IPS DF 4.7 (cell line): Measurements from ENCODE around the gene KCNK6.
"Not testable (repeated sequence)": the region's sequence is repeated elsewhere in the genome, so short reads cannot be mapped to it uniquely, and the experiment has no call there.

Experiments
- DNase-seq: peaks from one replicate; pipeline ENCODE4 v3.0.0-alpha.2; 2013; ENCODE audit warnings: low spot score; ENCODE audit errors: extremely low read depth

KCNK6 gene

DNA sequence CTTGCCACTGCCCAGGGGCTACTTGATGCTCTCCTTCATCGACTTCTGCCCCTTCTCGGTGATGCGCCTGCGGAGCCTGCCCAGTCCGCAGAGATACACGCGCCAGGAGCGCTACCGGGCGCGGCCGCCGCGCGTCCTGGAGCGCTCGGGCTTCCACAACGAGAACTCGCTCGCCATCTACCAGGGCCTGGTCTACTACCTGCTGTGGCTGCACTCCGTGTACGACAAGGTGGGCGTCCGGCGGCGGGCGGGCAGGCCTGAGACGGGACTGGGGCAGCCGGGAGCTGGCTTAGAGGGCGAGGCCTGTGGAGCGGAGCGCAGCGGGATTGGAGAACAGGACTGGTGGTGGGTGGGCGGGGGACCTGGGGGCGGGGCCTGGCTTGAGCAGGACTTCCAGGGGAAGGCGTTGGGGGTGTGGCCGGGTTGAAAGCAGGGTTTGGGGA, 42.0 kb downstream of the KCNK6 start:
- no peak for DNase-seq

DNA sequence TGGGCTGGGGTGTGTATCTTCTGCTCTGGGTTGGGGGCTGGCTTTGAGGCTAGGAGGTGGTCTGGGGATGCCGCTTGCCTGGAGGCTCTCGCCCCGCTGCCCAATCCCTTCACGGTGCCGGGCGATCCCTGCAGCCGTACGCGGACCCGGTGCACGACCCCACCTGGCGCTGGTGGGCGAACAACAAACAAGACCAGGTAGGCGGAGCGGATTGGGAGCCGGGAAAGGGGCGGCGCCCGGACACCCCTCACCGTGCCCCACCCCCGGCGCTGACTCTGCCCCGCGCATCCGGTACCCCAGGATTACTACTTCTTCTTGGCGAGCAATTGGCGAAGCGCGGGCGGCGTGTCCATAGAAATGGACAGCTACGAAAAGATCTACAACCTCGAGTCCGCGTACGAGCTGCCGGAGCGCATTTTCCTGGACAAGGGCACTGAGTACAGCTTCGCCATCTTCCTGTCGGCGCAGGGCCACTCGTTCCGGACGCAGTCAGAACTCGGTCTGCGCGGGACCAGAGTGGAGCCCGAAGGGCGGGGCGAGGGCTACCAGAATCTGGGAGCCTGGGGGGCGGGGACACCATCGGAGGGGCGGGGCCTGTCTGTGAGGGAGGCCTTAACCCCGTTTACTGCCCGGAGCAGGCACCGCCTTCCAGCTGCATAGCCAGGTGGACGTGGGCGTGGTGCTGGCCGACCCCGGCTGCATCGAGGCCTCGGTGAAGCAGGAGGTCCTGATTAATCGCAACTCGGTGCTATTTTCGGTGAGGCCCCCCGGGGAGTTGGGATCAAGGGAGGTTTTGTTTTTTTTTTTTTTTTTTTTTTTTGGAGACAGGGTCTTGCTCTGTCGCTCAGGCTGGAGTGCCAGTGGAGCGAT, 42.7 kb downstream of the KCNK6 start:
- peak; percentile 44 for DNase-seq

DNA sequence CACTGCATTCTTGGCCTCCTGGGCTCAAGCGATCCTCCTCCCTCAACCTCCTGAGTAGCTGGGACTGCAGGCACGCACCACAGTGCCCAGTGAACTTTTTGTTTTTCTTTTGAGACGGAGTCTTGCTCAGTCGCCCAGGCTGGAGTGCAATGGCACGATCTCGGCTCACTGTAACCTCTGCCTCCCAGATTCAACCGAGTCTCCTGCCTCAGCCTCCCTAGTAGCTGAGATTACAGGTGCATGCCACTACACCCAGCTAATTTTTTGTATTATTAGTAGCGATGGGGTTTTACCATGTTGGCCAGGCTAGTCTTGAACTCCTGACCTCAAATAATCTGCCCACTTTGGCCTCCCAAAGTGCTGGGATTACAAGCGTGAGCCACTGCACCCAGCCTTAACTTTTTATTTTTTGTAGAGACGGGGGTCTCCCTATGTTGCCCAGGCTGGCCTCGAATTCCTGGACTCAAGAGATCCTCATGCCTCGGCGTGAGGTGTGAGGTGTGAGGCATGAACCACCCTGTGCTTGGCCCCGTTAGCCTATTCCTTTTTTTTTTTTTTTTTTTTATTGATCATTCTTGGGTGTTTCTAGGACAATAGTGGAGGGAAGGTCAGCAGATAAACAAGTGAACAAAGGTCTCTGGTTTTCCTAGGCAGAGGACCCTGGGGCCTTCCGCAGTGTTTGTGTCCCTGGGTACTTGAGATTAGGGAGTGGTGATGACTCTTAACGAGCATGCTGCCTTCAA, 43.5 kb downstream of the KCNK6 start:
- DNase-seq, result not testable (repeated sequence)

DNA sequence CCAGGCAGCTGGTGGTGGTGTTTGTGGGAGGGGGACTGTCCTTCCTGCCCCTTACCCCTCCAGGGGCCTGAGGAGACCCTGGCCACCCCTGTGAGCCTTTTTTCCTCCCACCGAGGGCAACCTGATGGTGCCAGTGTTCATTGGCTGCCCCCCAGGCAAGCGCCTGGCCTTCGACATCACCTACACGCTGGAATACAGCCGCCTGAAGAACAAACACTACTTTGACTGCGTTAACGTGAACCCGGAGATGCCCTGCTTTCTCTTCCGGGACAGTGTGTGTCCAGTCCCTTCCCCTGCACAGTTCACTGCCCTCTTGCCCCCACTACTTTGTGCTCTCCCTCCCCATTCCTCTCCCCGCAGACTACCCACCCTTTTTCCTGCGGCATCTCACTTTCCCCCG, 47.4 kb downstream of the KCNK6 start:
- DNase-seq, result no peak

DNA sequence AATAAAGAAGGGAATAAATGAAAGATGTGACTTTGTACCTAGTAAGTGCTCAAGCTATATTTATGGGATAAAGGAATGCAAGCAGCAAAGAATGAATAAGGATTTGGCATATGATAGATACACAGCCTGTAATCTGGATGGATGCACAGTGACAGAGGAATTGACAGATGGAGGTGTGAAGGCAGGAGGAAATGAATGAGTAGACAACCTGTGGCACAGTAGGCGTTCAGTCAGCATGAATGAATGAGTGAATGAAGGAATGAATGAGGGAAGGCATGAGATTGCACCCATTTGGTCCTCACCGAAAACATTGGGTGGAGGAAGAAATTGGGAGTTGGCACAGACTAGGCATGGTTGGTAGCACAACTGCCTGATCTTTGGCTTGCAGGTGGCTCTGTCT, 49.9 kb downstream of the KCNK6 start:
- no peak for DNase-seq

DNA sequence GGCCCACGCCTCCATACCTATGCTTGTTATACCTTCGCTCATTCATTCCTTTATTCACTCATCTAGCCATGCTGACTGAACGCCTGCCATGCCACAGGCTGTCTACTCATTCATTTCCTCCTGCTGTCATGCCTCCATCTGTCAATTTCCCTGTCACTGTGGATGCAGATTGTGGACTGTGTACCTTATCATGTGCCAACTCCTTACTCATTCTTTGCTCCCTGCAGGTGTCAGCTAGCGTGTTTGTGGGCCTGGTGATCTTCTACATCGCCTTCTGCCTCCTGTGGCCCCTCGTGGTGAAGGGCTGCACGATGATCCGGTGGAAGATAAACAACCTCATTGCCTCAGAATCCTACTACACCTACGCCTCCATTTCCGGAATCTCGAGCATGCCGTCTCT, 50.7 kb downstream of the KCNK6 start:
- DNase-seq, result no peak

DNA sequence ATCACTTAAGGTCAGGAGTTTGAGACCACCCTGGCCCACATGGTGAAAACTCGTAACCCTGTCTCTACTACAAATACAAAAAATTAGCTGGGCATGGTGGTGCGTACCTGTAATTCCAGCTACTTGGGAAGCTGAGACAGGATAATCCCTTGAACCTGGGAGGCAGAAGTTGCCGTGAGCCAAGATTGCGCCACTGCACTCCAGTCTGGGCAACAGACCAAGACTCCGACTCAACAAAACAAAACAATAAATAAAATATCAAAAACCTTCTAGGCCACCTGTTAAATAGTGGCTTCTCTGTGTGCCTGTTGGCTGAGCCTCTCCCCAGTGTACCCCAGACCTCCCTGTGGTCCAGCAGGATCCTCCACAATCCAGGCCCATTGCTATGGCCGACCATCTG, 51.4 kb downstream of the KCNK6 start:
- no peak for DNase-seq

DNA sequence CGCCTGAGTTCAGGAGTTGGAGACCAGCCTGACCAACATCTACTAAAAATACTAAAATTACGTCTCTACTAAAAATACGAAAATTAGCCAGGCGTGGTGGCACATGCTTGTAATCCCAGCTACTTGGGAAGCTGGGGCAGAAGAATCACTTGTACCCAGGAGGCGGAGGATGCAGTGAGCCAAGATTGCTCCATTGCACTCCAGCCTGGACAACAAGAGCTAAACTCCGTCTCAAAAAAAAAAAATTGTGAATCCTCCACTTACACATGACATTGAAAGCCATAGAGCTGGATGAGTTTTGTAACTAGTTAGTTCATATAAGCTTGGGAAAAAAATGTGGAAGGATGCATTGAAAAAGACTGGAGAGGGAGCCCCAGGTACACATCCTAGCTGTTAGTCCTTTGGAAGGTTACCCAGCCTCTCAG, 54.3 kb downstream of the KCNK6 start:
- no peak for DNase-seq

DNA sequence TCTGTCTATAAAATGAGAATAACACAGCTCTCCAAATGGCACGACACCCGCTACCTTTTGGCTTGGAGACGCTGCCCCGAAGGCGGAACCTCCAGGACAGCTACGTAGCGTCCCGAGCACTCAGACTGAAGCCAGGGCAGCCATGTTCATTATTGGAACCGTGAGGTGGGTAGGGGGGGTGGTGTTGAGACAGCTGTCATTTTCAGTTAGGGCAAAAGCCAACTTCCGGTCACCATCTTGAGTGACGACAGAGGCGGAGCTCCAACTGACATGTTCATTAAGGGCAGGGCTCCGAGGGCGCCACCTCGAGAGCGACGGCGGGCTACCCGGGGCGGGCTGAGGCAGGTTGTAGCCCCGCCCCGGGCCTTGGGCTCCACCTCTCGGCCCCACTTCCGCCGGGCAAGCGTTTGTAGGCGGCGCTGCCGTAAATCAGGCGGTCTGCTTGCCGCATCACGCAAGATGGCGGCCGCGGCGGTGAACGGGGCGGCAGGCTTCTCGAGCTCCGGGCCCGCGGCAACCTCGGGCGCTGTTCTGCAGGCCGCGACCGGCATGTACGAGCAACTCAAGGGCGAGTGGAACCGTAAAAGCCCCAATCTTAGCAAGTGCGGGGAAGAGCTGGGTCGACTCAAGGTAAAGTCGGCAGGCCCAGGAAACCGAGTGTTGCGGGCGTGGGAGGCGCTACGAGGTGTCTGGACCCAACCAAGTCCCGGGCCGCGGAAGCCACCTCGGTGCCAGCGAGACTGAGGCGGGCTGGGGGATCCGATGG, 54.9 kb downstream of the KCNK6 start, which contains the start of gene PSMD8:
TSS of gene PSMD8 (plus strand) at position 240 of the 766 bp plus-strand sequence. CDS start at position 271, 31 bp downstream.
- peak; percentile 98 for DNase-seq

DNA sequence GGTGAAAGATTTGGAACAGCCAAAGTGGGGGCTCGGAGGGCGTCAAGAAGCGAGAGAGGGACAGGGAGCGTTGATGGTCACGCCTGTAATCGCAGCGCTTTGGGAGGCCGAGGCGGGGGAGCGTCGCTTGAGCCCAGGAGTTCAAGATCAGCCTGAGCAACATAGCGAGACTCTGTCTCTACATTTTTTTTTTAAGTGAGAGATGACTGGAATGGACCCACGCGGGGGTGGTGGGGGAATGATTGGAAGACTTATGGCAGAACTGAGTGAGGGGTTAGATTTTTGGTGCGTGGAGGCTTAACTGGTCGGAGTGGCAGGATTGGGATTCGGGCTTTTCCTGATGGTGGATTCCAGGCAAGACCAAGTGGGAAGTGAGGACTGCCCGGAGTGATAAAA, 55.5 kb downstream of the KCNK6 start:
- DNase-seq, result no peak

DNA sequence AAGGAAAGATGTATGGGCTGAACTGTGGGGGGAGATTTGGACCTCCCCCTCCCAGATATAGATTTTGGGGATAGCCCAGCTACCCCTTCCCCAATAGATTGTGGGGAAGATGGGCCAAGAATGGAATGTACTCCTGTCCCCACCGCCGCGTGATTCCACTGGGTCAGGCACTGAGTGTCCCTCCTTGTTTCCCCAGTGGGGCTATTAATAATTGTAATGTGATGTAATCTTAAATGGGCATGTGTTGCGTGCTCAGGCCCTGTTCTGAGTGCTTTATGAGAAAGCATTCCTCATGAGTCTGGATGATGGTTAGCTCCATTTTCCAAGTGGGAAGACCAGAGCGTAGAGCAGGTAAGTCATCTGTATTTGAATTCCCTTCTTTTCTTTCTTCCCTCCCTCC, 56.1 kb downstream of the KCNK6 start:
- DNase-seq, result no peak

DNA sequence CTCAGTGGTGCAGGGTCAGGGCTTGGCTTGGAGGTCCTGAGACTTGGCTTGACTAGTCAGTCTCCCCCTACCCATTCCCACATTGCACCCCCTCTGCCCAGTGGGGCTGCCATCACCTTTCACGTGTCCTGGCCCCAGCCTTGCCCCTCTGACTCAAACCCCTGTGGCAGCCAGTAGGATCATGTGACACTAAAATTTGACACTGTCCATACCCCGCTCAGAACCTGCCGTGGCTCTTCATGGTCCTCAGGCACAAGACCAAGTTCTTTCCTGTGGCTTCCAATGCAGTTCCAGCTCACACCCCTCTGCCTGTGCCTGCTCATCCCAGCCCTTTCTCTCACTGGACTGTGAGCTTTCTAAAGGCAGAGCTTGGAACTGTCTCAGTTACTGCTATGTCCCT, 56.9 kb downstream of the KCNK6 start:
- no peak for DNase-seq

DNA sequence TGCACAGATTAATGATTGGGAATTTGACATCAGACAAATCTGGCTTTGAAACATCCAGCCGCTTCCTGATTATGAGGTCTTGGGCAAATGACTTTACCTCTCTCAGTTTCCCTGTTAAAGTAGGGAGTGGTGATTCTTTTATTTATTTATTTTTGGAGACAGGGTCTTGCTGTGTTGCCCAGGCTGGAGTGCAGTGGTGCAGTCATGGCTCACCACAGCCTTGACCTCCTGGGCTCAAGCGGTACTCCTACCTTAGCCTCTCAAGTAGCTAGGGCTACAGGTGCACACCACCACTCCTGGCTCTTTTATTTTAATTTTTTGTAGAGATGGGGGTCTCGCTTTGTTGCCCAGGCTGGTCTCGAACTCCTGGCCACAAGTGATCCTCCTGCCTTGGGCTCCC, 57.4 kb downstream of the KCNK6 start:
- no peak for DNase-seq

DNA sequence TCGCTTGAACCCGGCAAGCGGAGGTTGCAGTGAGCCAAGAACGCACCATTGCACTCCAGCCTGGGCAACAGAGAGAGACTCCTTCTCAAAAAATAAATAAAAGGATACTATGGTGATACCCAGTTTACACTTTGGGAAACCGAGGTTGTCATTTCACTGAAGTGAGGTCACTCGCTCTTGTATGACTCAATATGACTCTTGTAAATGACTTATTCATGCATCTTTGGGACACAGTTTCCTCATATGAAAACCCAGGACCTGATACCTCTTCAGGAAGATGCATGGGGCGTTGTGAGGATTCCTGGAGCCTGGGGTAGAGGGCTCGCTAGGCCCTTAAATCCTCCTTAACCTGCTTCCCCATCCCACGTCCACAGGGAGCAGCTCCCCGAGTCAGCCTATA, 59.2 kb downstream of the KCNK6 start:
- no peak for DNase-seq

DNA sequence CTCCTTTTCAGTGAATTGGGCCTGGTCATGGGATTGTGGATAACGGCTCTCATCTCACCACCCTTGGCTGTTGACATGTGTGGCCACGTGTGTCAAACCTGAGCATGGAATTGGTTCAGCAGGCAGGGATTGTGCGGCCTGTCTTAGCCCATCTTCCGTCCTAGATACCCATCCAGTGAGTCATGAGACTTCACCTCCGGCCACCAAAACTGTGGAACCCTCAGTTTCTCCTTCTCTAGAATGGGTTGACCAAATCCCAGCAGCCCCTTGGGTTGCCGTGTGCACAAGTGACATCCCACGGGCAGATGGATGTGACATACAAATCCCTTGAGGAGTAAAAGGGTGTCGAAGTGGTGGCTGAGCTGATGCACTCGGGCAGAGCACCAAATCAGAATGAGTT, 61.5 kb downstream of the KCNK6 start:
- no peak for DNase-seq
